Ovary (tissue), 3 donors: ENCODE data around the gene MAFB.

ENCODE experiments used
- EP300 ChIP-seq: sonication (generic); formaldehyde crosslinking; IDR thresholded peaks from one replicate; pipeline ENCODE4 v1.6.1; 2017; ENCODE audit warnings: antibody characterized with exemption
- POLR2A ChIP-seq: fragments of 450-650 bp; IDR thresholded peaks from one replicate; pipeline ENCODE4 v1.6.1; 2017; ENCODE audit warnings: antibody characterized with exemption, mild to moderate bottlenecking, moderate library complexity
- TF ChIP-seq, protein P1 (sequence below), 3 donors: fragments of 450-650 bp in 2 of 3; fragments of 200-600 bp in 1 of 3; IDR thresholded peaks; one replicate each; pipeline versions ENCODE4 v1.5.1 to v1.8.0; 2016 to 2022; ENCODE audit warnings: antibody characterized with exemption in 3 of 3, mild to moderate bottlenecking in 1 of 3
- donor health status: DM: no; HTN: no; CAD: no.

DNA sequence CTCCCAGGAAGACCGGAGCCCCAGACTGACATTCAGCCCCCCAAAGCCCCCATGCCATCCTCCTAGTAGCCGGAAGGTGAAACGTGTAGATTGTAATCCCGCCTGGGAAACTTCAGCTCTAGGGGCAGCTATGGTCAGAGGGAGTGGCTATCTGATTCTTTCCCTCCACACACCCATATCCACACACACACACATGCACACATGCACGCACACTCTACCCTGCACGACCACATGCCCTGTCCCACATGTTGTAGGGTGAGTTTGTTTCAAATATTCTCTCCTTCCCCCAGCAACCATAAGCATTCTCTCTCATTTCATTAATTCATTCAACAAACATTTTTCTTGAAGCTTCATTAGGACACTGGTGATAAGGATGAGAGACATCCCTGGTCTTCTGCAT lies 42.2 kb downstream of the MAFB start:
- TF ChIP-seq, protein P1, sequence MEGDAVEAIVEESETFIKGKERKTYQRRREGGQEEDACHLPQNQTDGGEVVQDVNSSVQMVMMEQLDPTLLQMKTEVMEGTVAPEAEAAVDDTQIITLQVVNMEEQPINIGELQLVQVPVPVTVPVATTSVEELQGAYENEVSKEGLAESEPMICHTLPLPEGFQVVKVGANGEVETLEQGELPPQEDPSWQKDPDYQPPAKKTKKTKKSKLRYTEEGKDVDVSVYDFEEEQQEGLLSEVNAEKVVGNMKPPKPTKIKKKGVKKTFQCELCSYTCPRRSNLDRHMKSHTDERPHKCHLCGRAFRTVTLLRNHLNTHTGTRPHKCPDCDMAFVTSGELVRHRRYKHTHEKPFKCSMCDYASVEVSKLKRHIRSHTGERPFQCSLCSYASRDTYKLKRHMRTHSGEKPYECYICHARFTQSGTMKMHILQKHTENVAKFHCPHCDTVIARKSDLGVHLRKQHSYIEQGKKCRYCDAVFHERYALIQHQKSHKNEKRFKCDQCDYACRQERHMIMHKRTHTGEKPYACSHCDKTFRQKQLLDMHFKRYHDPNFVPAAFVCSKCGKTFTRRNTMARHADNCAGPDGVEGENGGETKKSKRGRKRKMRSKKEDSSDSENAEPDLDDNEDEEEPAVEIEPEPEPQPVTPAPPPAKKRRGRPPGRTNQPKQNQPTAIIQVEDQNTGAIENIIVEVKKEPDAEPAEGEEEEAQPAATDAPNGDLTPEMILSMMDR (IDR thresholded peaks at IDR 0.05): no peak
- TF ChIP-seq POLR2A (no peak), EP300 (no peak)
